ENCODE measurements around the gene SLC26A4.

DNA sequence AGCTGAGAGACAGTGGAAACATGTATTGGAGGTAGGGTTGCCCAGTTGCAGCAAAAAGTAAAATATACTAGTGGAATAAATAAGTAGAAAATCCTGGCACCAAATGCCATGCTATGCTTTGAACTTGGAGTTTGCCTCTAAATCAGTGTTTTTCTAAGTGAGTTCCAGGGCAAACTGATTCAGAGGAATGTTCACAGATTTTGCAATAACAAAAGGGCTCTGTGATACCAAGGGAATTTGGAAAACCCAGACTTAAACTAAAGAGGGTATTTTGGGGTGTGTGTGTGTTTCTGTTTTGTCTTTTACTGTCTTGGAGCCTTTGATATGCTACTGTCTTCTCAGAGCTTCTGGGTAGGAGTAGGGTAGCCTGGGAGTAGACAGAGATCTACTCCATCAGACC, 39.9 kb downstream of the SLC26A4 start:
- TF ChIP-seq CTCF (IDR thresholded peaks at IDR 0.05) (no peak), AR (CRISPR knock-in tag; IDR thresholded peaks at IDR 0.05) (no peak), TEAD4 (CRISPR knock-in tag; IDR thresholded peaks at IDR 0.05) (no peak)
- TF ChIP-seq, protein P1, sequence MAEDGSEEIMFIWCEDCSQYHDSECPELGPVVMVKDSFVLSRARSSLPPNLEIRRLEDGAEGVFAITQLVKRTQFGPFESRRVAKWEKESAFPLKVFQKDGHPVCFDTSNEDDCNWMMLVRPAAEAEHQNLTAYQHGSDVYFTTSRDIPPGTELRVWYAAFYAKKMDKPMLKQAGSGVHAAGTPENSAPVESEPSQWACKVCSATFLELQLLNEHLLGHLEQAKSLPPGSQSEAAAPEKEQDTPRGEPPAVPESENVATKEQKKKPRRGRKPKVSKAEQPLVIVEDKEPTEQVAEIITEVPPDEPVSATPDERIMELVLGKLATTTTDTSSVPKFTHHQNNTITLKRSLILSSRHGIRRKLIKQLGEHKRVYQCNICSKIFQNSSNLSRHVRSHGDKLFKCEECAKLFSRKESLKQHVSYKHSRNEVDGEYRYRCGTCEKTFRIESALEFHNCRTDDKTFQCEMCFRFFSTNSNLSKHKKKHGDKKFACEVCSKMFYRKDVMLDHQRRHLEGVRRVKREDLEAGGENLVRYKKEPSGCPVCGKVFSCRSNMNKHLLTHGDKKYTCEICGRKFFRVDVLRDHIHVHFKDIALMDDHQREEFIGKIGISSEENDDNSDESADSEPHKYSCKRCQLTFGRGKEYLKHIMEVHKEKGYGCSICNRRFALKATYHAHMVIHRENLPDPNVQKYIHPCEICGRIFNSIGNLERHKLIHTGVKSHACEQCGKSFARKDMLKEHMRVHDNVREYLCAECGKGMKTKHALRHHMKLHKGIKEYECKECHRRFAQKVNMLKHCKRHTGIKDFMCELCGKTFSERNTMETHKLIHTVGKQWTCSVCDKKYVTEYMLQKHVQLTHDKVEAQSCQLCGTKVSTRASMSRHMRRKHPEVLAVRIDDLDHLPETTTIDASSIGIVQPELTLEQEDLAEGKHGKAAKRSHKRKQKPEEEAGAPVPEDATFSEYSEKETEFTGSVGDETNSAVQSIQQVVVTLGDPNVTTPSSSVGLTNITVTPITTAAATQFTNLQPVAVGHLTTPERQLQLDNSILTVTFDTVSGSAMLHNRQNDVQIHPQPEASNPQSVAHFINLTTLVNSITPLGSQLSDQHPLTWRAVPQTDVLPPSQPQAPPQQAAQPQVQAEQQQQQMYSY (CRISPR knock-in tag; IDR thresholded peaks at IDR 0.05) = no peak

Measured in WTC11 (cell line).